ENCODE measurements around the gene IPPK.

Gene IPPK

GRCh38 chr9:92704528-92704927, 34.6 kb upstream of the IPPK start:
- TF ChIP-seq CTCF (IDR thresholded peaks at IDR 0.05; ENCODE audit: borderline replicate concordance, control extremely low read depth, extremely low read depth, insufficient read depth, missing control alignments): no peak
- DNase-seq (ENCODE audit: low spot score): no peak
- in situ Hi-C loops (cut with MboI; ENCODE audit: low sequenced_read_pairs, unreplicated experiment): no loop called here

DNA sequence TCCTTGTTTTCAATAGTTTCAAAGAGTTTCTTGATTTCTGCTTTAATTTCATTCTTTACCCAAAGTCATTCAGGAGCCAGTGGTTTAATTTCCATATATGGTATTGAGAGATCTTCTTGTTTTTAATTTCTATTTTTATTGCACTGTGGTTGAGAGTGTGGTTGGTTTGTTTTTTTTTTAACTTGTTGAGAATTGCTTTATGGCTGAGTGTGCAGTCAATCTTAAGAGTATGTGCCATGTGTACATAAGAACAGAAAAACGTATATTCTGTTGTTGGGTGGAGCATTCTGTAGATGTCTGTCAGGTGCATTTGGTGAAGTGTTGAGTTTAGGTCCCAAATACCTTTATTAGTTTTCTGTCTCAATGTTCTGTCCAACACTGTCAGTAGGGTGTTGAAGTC, 26.7 kb upstream of the IPPK start:
- DNase-seq (ENCODE audit: low spot score): no peak
- TF ChIP-seq CTCF (IDR thresholded peaks at IDR 0.05; ENCODE audit: borderline replicate concordance, control extremely low read depth, extremely low read depth, insufficient read depth, missing control alignments): no peak
- in situ Hi-C loops (cut with MboI; ENCODE audit: low sequenced_read_pairs, unreplicated experiment): no loop called here

DNA sequence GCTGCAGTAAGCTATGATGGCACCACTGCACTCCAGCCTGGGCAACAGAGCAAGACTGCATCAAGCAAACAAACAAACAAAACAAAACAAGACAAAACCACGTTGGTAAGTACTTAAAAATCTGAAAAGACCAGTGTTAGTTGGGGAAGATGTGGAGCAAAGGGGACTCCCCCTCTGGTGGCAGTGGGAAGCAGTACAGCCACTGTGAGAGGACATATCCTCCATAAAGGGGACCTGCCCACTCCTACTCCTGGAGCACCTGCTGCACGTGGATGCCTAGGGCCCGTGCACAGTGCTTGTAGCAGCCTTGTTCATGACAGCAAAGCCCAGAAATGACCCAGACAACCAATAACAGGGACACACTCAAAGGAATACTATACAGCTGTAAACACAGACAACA, 17.0 kb upstream of the IPPK start:
- no peak for DNase-seq (ENCODE audit: low spot score)
- TF ChIP-seq CTCF (IDR thresholded peaks at IDR 0.05; ENCODE audit: borderline replicate concordance, control extremely low read depth, extremely low read depth, insufficient read depth, missing control alignments): no peak
- in situ Hi-C loops (cut with MboI; ENCODE audit: low sequenced_read_pairs, unreplicated experiment): no loop called here

GRCh38 chr9:92685022-92685421, 15.1 kb upstream of the IPPK start:
- in situ Hi-C loops (cut with MboI; ENCODE audit: low sequenced_read_pairs, unreplicated experiment): no loop called here
- TF ChIP-seq CTCF (IDR thresholded peaks at IDR 0.05; ENCODE audit: borderline replicate concordance, control extremely low read depth, extremely low read depth, insufficient read depth, missing control alignments): no peak
- DNase-seq (ENCODE audit: low spot score): no peak

DNA sequence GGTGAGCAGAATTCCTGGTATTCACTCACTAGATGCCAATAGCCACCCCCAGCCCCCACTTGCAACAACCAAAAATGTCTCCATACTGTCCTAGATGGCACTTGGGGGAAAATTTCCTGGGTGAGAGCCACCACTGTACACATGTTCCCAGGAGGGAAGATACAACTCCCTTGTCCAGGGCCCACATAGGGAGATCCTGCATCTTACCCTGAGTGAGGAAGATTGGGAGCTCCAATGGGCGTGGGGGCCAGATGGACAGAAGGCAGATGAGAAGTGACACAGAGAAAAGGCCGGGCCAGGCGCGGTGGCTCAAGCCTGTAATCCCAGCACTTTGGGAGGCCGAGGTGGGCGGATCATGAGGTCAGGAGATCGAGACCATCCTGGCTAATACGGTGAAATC, 12.3 kb upstream of the IPPK start:
- in situ Hi-C loops (cut with MboI; ENCODE audit: low sequenced_read_pairs, unreplicated experiment): no loop called here
- DNase-seq (ENCODE audit: low spot score): no peak
- TF ChIP-seq CTCF (IDR thresholded peaks at IDR 0.05; ENCODE audit: borderline replicate concordance, control extremely low read depth, extremely low read depth, insufficient read depth, missing control alignments): no peak

DNA sequence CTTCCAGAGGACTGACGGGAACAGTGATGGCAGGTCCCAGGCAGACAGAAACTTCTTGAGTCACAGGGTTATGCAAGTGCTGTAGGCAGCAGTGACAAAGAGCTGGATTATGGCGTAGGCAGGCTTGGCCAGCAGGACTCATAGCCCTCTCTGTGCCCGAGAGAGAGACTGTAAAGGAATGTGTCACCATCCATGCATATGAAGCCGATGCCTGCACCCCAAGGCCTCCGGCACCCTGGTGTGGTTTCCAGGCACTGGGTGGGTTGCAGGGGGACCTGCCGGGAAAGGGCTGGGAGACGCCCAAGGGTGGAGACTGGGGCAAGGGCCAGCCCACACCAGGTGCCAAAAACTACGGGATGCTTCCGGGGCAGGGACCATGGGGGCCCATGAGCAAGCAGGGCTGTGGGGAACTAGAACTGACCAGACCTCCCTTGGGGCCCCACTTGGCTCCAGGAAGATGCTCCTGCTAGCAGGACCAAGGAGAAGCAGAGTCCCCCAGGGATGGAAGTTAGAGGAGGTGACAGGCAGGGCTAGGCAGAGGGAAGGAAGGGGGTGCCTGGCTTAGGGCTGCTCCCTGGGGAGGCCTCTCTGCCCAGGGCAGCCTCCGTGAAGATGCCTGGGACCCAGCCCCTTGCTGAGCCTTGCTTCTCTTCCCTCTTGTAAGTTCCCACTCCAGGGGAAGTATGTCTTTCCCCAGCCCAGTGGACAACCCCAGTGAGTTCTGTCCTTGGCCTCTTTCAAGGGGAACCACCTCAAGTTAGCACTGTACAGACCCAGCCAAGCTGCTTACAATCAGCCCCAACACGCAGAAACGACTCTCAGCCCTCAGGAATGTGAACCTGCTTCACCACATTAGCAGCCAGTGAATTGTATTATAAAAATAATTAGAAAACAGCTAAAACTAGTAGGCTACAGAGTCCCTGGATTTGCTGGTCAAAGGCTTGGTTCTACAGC, 10.5 kb upstream of the IPPK start:
- TF ChIP-seq CTCF (IDR thresholded peaks at IDR 0.05; ENCODE audit: borderline replicate concordance, control extremely low read depth, extremely low read depth, insufficient read depth, missing control alignments): no peak
- DNase-seq (ENCODE audit: low spot score): no peak
- in situ Hi-C loops (cut with MboI; ENCODE audit: low sequenced_read_pairs, unreplicated experiment): no loop called here
